MM.1S (cell line): Measurements from ENCODE around the gene LTBP3.

Experiments
- DNase-seq: peaks from one replicate; pipeline ENCODE4 v3.0.0-alpha.2; 2015
- H2AFZ ChIP-seq: fragments of 300-600 bp; sonication (generic); 2 replicates; pipeline ENCODE4 v1.6.0; 2016; ENCODE audit warnings: antibody characterized with exemption, low read length
- H3F3A ChIP-seq: fragments of 300-600 bp; sonication (generic); 2 replicates; pipeline ENCODE4 v1.6.1; 2016; ENCODE audit warnings: mild to moderate bottlenecking, antibody characterized with exemption, low read length, moderate library complexity, mixed read lengths; ENCODE audit not compliant: insufficient read depth
- H3K27ac ChIP-seq: fragments of 300-600 bp; sonication (generic); 2 replicates; pipeline ENCODE4 v1.5.1; 2016; ENCODE audit warnings: mild to moderate bottlenecking, low read length
- H3K27me3 ChIP-seq: fragments of 300-600 bp; sonication (generic); replicated peaks from 2 replicates; pipeline ENCODE4 v1.6.0; 2016; ENCODE audit warnings: low read length; ENCODE audit not compliant: insufficient read depth
- H3K36me3 ChIP-seq: fragments of 300-600 bp; sonication (generic); replicated peaks from 2 replicates; pipeline ENCODE4 v1.6.1; 2016; ENCODE audit warnings: mild to moderate bottlenecking, low read length, mixed read lengths; ENCODE audit not compliant: insufficient read depth
- H3K4me1 ChIP-seq: fragments of 300-600 bp; sonication (generic); 2 replicates; pipeline ENCODE4 v1.6.1; 2016; ENCODE audit warnings: low read length, mixed read lengths
- H3K4me2 ChIP-seq: fragments of 300-600 bp; sonication (generic); 2 replicates; pipeline ENCODE4 v1.6.0; 2016; ENCODE audit warnings: low read depth, low read length
- H3K4me3 ChIP-seq: fragments of 300-600 bp; sonication (generic); 2 replicates; pipeline ENCODE4 v1.5.1; 2016; ENCODE audit warnings: low read length, mixed read lengths
- H3K79me2 ChIP-seq: fragments of 300-600 bp; sonication (generic); 2 replicates; pipeline ENCODE4 v1.6.1; 2016; ENCODE audit warnings: mixed run types, low read length, mixed read lengths
- H3K9ac ChIP-seq: fragments of 300-600 bp; sonication (generic); 2 replicates; pipeline ENCODE4 v1.6.1; 2016; ENCODE audit warnings: low read length, mixed read lengths
- H3K9me2 ChIP-seq: fragments of 300-600 bp; sonication (generic); replicated peaks from 2 replicates; pipeline ENCODE4 v1.6.1; 2016; ENCODE audit warnings: mild to moderate bottlenecking, low read length, mixed read lengths; ENCODE audit not compliant: insufficient read depth
- H3K9me3 ChIP-seq: fragments of 300-600 bp; sonication (generic); replicated peaks from 2 replicates; pipeline ENCODE4 v1.6.1; 2016; ENCODE audit warnings: mild to moderate bottlenecking, low read length, mixed read lengths; ENCODE audit not compliant: insufficient read depth
- H4K20me1 ChIP-seq: fragments of 300-600 bp; sonication (generic); 2 replicates; pipeline ENCODE4 v1.6.1; 2016; ENCODE audit warnings: mild to moderate bottlenecking, low read length, moderate library complexity, mixed read lengths; ENCODE audit not compliant: insufficient read depth
- CTCF ChIP-seq: fragments of 300-600 bp; sonication (generic); IDR thresholded peaks from 2 replicates; pipeline ENCODE4 v1.5.1; 2016; ENCODE audit warnings: antibody characterized with exemption, low read length, mixed read lengths
- EZH2 ChIP-seq: fragments of 300-600 bp; sonication (generic); optimal IDR thresholded peaks from 2 replicates; pipeline ENCODE3; 2017; ENCODE audit warnings: low read depth, mild to moderate bottlenecking, antibody characterized with exemption, low read length, mixed read lengths
- EZH2phosphoT487 ChIP-seq: fragments of 300-600 bp; sonication (generic); IDR thresholded peaks from 2 replicates; pipeline ENCODE4 v1.6.1; 2018; ENCODE audit warnings: antibody characterized with exemption, low read length

Gene LTBP3

GRCh38 chr11:65584106-65584505 lies 25.9 kb upstream of the LTBP3 start:
- Histone ChIP-seq H3K9me3 (no peaks in the 10 kb centered on the region), H3K9ac (no peak overlapping the region), H3K4me3 (no peak overlapping the region), H3K27me3 (no peaks in the 10 kb centered on the region), H3F3A (peaks cover 32% of the 10 kb centered on the region), H3K36me3 (no peaks in the 10 kb centered on the region), H3K9me2 (no peaks in the 10 kb centered on the region), H3K4me2 (no peak overlapping the region), H3K4me1 (peaks cover 33% of the 10 kb centered on the region), H4K20me1 (no peaks in the 10 kb centered on the region), H3K79me2 (peaks cover 30% of the 10 kb centered on the region), H3K27ac (no peak overlapping the region), H2AFZ (no peak overlapping the region)
- TF ChIP-seq EZH2 (no peak), EZH2phosphoT487 (no peak), CTCF (no peak)
- DNase-seq = no peak

DNA sequence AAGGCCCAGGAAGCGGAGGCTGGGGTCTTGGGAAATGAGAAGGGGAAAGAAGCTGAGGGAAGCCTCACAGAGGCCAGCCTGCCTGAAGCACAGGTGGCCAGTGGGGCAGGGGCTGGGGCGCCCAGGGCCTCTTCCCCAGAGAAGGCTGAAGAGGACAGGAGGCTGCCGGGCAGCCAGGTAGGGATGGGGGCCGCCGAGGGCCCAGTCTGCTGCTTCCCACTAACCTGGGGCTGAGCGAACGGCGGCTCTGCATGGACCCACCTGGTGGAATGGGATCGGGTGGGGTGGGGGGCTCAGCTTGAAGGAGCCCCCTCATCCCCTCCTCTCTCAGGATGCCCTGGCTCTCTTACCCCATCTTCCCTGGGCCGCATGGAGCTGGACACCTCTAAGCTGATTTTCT lies 25.4 kb upstream of the LTBP3 start:
- no peaks in the 10 kb centered on the region for H4K20me1 ChIP-seq
- H3K9ac ChIP-seq = no peak overlapping the region
- no peak overlapping the region for H3K4me2 ChIP-seq
- H3K36me3 ChIP-seq = no peaks in the 10 kb centered on the region
- H3K27me3 ChIP-seq = no peaks in the 10 kb centered on the region
- H3K4me1 ChIP-seq = peaks cover 28% of the 10 kb centered on the region
- no peak overlapping the region for H3K27ac ChIP-seq
- no peaks in the 10 kb centered on the region for H3K9me3 ChIP-seq
- no peak overlapping the region for H3K4me3 ChIP-seq
- TF ChIP-seq EZH2 (no peak), CTCF (no peak), EZH2phosphoT487 (no peak)
- H3F3A ChIP-seq = peaks cover 29% of the 10 kb centered on the region
- no peak overlapping the region for H2AFZ ChIP-seq
- peaks cover 31% of the 10 kb centered on the region for H3K79me2 ChIP-seq
- DNase-seq = no peak
- H3K9me2 ChIP-seq = no peaks in the 10 kb centered on the region

DNA sequence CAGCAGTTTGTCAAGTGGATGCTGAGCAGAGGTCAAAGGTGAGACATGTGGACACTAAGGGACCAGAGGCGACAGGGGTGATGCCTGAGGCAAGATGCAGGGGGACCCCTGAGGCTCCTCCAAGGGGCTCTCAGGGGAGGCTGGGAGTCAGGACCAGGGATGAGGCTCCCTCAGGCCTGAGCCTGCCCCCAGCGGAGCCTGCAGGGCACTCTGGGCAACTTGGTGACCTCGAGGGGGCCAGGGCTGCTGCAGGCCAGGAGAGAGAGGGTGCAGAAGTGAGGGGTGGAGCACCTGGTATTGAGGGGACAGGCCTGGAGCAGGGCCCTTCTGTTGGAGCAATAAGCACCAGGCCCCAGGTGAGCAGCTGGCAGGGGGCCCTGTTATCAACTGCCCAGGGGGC lies 23.8 kb upstream of the LTBP3 start:
- Histone ChIP-seq H3K27me3 (no peaks in the 10 kb centered on the region), H3K4me3 (no peak overlapping the region), H2AFZ (no peak overlapping the region), H3K27ac (no peak overlapping the region), H4K20me1 (no peaks in the 10 kb centered on the region), H3F3A (peaks cover 14% of the 10 kb centered on the region), H3K9ac (no peak overlapping the region), H3K4me2 (no peak overlapping the region), H3K9me2 (no peaks in the 10 kb centered on the region), H3K36me3 (no peaks in the 10 kb centered on the region), H3K4me1 (peaks cover 20% of the 10 kb centered on the region), H3K9me3 (no peaks in the 10 kb centered on the region), H3K79me2 (peaks cover 44% of the 10 kb centered on the region)
- no peak for DNase-seq
- TF ChIP-seq CTCF (no peak), EZH2 (no peak), EZH2phosphoT487 (no peak)
